Measurements from ENCODE around the gene ZNF804B. TPM values are rescaled to one million over a fixed set of nuclear protein-coding genes. Genes with fewer than 3 reads are reported as not detected.
A peak's percentile ranks its signal among the peaks of the same experiment; 100 is the strongest.

ZNF804B gene
- total RNA-seq, 4 donors from 2014 or later = not detected

DNA sequence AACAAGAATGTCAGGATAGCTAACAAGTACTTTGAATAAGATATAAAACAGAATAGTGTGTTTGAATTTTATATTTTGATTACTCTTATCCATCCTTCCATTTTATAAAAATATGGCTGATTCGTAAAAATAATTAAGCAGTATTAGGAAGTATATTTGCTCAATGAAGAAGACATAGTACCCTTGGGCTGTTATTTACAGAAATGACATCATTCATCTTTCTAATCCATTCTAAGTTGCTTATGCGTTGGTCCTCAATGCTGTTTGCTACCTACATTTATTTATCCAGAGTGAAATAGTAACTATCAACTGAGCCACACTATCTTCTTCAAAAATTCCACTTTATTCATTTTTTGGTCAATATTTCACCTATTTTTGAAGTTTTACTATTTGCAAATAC, 2.1 kb upstream of the ZNF804B start:
- no peaks in the 10 kb centered on the region for H3K9me3 ChIP-seq
- DNase-seq = no peak
- TF ChIP-seq POLR2A (IDR thresholded peaks at IDR 0.05) = no peak
- TF ChIP-seq, protein P1, sequence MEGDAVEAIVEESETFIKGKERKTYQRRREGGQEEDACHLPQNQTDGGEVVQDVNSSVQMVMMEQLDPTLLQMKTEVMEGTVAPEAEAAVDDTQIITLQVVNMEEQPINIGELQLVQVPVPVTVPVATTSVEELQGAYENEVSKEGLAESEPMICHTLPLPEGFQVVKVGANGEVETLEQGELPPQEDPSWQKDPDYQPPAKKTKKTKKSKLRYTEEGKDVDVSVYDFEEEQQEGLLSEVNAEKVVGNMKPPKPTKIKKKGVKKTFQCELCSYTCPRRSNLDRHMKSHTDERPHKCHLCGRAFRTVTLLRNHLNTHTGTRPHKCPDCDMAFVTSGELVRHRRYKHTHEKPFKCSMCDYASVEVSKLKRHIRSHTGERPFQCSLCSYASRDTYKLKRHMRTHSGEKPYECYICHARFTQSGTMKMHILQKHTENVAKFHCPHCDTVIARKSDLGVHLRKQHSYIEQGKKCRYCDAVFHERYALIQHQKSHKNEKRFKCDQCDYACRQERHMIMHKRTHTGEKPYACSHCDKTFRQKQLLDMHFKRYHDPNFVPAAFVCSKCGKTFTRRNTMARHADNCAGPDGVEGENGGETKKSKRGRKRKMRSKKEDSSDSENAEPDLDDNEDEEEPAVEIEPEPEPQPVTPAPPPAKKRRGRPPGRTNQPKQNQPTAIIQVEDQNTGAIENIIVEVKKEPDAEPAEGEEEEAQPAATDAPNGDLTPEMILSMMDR (IDR thresholded peaks at IDR 0.05) = no peak
- H3K27ac ChIP-seq = no peak overlapping the region
- WGBS, 2 donors = 56 to 63% methylated on average over 2 of the region's 2 CpGs
- peaks cover 8 to 18% (median 15%) of the 10 kb centered on the region in 3 donors for H3K4me1 ChIP-seq
- intact Hi-C loops (cut with DNase I) = no loop called here
- peaks cover 0 to 62% (median 21%) of the 10 kb centered on the region in 4 donors for H3K27me3 ChIP-seq
- no peak overlapping the region for H3K4me3 ChIP-seq
- no peaks in the 10 kb centered on the region for H3K36me3 ChIP-seq

DNA sequence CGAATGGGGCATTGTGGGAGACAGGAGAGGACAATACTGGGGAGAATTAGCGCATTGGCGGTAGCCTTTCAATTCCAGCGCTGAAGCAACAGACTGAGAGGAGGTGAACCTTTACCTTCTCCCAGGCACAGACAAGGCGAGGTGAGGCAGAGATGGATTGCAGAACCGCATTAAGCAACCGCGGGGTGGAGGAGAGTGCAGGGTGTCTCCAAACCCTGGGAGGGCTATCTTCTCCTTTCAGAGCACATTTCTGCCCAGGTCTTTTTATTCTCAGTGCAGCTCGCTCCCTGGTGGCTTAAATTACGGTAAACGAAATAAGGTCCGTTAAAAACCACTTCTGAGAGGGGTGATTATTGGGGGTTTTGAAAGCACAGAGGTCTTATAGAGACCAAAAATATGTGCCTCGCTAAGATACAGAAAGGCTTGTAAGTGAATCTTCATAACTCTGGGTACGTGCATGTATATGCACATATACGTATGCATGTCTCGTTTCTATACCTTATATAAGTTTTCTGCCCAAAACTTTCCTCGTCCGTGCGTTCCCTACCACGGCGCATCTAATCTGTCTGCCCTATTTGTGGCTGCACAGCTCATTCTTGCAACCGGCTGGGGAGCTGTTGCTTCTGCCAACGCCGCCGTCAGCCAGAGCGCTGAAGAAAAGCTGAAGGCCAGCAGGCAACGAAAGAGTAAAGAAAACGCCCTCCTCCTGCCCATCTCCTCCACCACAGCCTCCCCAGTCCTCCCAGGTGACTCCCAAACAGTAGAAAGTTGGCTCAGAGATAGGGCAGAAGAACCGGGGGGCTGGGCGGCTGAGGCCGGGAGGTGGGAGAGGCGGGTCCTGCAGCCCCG, 895 bp upstream of the ZNF804B start:
- Histone ChIP-seq H3K9me3 (no peaks in the 10 kb centered on the region), H3K4me3 (peak overlapping the region in 3 of 4 donors; percentile 26 to 57 (median 38)), H3K36me3 (no peaks in the 10 kb centered on the region), H3K27me3 (peaks cover 0 to 63% (median 21%) of the 10 kb centered on the region in 4 donors), H3K27ac (no peak overlapping the region), H3K4me1 (peaks cover 8 to 18% (median 15%) of the 10 kb centered on the region in 3 donors)
- 5 to 11% methylated on average over 22 to 26 of the region's 33 CpGs for WGBS, 2 donors
- intact Hi-C loops (cut with DNase I) = no loop called here
- TF ChIP-seq POLR2A (IDR thresholded peaks at IDR 0.05) = no peak
- TF ChIP-seq, protein P1 (IDR thresholded peaks at IDR 0.05) = no peak
- no peak for DNase-seq

DNA sequence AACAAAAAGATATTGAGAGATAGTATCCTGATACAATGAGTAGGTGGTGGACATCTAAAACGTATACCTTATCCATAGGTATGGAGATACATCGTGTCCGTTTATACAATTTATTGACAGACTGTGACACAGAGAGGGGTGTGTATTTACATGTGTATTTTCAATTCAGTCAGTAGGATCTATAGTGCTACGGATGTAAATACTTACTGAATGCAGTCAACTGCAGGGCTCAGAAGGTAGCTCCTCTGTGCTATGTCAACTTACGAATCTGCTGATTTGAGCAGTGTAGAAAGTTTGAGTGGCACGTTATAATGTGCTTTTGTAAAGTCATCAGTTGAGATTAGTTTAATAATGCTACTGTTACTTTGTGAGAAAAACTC, 626 bp downstream of the ZNF804B start:
- no peaks in the 10 kb centered on the region for H3K9me3 ChIP-seq

DNA sequence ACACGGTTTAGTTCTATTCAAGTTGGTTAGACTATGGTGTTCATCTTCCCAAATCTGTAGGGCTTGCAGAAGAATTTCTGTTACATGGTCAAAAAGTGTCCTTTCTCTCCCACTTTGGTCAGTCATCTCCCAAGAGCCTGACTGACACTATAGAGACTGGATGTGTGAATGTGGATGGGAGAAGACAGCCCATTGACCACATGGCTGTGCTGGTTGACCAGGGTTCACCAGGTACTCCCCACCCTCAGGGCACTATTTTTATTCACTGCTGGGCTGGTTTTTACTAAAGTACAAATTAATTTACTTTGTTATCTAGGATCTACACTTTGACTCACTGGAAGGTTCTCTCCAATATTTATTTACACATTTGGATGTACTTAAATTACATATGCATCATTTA, 2.3 kb downstream of the ZNF804B start:
- DNase-seq = no peak
- Histone ChIP-seq H3K9me3 (no peaks in the 10 kb centered on the region), H3K27me3 (peaks cover 0 to 47% (median 21%) of the 10 kb centered on the region in 4 donors), H3K36me3 (no peaks in the 10 kb centered on the region), H3K4me1 (peaks cover 8 to 18% (median 15%) of the 10 kb centered on the region in 3 donors), H3K27ac (no peak overlapping the region), H3K4me3 (no peak overlapping the region)
- WGBS, 2 donors = 18 to 31% methylated on average over 1 of the region's 1 CpG
- intact Hi-C loops (cut with DNase I) = no loop called here
- TF ChIP-seq POLR2A (IDR thresholded peaks at IDR 0.05) = no peak
- TF ChIP-seq, protein P1 (IDR thresholded peaks at IDR 0.05) = no peak

More for the DNA sequence above, 626 bp downstream of the ZNF804B start:
- TF ChIP-seq, protein P1 (IDR thresholded peaks at IDR 0.05) = no peak
- TF ChIP-seq POLR2A (IDR thresholded peaks at IDR 0.05) = no peak
- 17 to 29% methylated on average over 5 to 6 of the region's 6 CpGs for WGBS, 2 donors
- DNase-seq = no peak
- intact Hi-C loops (cut with DNase I) = no loop called here
- no peak overlapping the region for H3K27ac ChIP-seq
- H3K4me3 ChIP-seq = no peak overlapping the region
- H3K27me3 ChIP-seq = peaks cover 0 to 59% (median 21%) of the 10 kb centered on the region in 4 donors
- H3K4me1 ChIP-seq = peaks cover 8 to 18% (median 15%) of the 10 kb centered on the region in 3 donors
- H3K36me3 ChIP-seq = no peaks in the 10 kb centered on the region

DNA sequence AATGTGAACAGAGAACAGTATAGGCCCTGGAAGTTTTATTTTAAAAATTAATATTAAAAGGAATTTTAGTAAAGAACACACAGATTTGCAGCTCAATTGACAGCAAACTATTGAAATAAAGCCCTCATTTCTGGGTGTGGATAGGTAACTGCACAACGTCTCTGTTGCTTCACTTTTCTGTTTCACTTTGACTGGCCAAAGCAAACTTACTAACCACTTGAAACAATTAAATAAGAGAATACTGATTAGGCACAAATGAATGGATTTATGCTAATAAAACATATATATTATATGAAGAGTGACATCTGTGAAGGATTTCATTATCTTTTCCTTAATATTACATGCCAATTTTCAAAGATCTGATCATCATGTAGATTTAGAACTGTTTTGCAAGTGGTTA, 11.9 kb downstream of the ZNF804B start:
- Histone ChIP-seq H3K27me3 (no peaks in the 10 kb centered on the region), H3K36me3 (no peaks in the 10 kb centered on the region), H3K4me3 (no peak overlapping the region), H3K9me3 (no peaks in the 10 kb centered on the region), H3K27ac (no peak overlapping the region), H3K4me1 (no peaks in the 10 kb centered on the region)
- 41 to 48% methylated on average over 1 of the region's 1 CpG for WGBS, 2 donors
- no peak for DNase-seq
- intact Hi-C loops (cut with DNase I) = no loop called here
- no peak for TF ChIP-seq POLR2A (IDR thresholded peaks at IDR 0.05)
- TF ChIP-seq, protein P1 (IDR thresholded peaks at IDR 0.05) = no peak

Measured in esophagus squamous epithelium (tissue), 5 donors.